Measurements from ENCODE around the gene CFHR5.

DNA sequence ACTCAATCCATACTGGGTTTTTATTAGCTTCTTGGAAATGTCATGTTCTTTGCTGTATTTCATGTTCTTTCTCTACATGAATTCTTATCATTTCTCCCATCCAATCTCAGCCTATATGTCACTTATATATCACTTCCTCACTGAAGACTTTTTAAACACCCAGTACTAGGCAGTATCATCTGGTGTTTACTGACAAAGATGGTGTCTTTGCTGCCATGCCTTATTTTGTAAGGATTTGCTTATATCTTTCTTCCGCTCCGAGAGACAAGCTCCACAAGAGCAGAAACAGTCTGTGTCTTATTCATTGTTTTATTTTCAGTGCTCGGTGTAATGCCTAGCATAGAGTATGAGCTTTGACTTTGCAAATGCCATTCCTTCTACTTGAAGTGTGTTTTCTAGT is 59.5 kb downstream of the CFHR5 start:
- TF ChIP-seq, protein P1, sequence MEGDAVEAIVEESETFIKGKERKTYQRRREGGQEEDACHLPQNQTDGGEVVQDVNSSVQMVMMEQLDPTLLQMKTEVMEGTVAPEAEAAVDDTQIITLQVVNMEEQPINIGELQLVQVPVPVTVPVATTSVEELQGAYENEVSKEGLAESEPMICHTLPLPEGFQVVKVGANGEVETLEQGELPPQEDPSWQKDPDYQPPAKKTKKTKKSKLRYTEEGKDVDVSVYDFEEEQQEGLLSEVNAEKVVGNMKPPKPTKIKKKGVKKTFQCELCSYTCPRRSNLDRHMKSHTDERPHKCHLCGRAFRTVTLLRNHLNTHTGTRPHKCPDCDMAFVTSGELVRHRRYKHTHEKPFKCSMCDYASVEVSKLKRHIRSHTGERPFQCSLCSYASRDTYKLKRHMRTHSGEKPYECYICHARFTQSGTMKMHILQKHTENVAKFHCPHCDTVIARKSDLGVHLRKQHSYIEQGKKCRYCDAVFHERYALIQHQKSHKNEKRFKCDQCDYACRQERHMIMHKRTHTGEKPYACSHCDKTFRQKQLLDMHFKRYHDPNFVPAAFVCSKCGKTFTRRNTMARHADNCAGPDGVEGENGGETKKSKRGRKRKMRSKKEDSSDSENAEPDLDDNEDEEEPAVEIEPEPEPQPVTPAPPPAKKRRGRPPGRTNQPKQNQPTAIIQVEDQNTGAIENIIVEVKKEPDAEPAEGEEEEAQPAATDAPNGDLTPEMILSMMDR (conservative IDR thresholded peaks at IDR 0.05), result no peak
- TF ChIP-seq ZFX (IDR thresholded peaks at IDR 0.05), result no peak

Data from C4-2B (cell line).